ENCODE data around the gene DYNC1H1. TPM values are rescaled to one million over a fixed set of nuclear protein-coding genes. Genes with fewer than 3 reads are reported as not detected.

The DYNC1H1 gene
- total RNA-seq, 1 experiment from 2014 or later = 438 TPM

DNA sequence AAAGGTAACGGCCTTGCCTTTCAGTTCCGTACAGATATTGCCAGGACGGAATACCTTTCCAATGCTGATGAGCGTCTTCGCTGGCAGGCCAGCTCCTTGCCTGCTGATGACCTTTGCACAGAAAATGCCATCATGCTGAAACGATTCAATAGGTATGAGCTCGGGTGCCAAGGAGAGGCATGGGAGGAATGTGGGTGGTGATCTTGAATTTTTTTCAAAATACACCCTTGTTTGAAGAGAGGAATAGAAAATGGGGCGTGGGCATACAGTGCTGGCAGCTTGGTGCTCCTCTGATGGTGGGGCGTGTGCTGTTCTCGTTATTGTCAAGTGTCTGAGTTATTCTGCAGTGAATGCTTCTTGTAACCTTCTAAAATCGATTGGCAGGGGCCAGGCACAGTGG, 69.9 kb downstream of the DYNC1H1 start:
- ChIA-PET POLR2A (interaction anchor here (0.6 kb wide), 1 partner anchor 13 kb away, joined by 3 read pairs; no protein-coding TSS in a partner anchor), CTCF (no interaction called here)
- no peaks in the 10 kb centered on the region for H3K4me1 Mint-ChIP-seq
- no peak for ATAC-seq
- DNase-seq (ENCODE audit: low spot score) = no peak
- no peaks in the 10 kb centered on the region for H3K9me3 Mint-ChIP-seq
- no peaks in the 10 kb centered on the region for H3K27me3 Mint-ChIP-seq (ENCODE audit: low read depth)
- H3K36me3 Mint-ChIP-seq = peaks cover 81% of the 10 kb centered on the region
- 0 out of 2 replicates have a peak overlapping the region, but pooled peaks have one; percentile 40 for H3K27ac Mint-ChIP-seq
- TF ChIP-seq, protein P1, sequence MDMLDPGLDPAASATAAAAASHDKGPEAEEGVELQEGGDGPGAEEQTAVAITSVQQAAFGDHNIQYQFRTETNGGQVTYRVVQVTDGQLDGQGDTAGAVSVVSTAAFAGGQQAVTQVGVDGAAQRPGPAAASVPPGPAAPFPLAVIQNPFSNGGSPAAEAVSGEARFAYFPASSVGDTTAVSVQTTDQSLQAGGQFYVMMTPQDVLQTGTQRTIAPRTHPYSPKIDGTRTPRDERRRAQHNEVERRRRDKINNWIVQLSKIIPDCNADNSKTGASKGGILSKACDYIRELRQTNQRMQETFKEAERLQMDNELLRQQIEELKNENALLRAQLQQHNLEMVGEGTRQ (CRISPR knock-in tag; IDR thresholded peaks at IDR 0.05) = no peak
- TF ChIP-seq HMGA2 (CRISPR knock-in tag; IDR thresholded peaks at IDR 0.05) (no peak), NR1H2 (CRISPR knock-in tag; IDR thresholded peaks at IDR 0.05) (no peak)
- H3K4me3 Mint-ChIP-seq = no peak overlapping the region

DNA sequence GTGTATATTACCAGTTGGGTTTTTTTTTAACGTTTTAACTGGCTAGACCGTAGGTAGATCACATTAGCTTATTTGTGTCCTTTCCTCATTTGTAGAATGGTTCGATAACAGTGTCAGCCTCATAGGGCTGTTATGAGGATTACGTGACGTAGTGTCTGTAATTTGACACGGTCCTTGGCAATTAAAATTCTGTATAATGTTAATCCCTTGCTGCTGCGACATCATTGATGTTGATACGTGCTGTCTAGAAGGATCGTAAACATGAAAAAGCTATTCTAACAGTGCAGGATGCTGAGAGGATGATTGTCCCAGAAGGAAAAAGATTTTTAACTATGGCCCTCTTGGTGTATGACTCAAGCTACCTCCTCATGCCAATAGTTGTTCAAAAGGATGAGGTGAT, 71.5 kb downstream of the DYNC1H1 start:
- no peaks in the 10 kb centered on the region for H3K9me3 Mint-ChIP-seq
- no peak for TF ChIP-seq FOXK1 (CRISPR knock-in tag; IDR thresholded peaks at IDR 0.05)
- no peak overlapping the region for H3K4me3 Mint-ChIP-seq
- ChIA-PET CTCF (interaction anchor here (0.6 kb wide), 3 partner anchors 14 to 201 kb away, joined by 3 read pairs; no protein-coding TSS in a partner anchor), POLR2A (interaction anchor here (0.6 kb wide), 1 partner anchor 113 kb away, joined by 3 read pairs; no protein-coding TSS in a partner anchor)
- DNase-seq (ENCODE audit: low spot score) (no peak), ATAC-seq (no peak)
- H3K4me1 Mint-ChIP-seq = no peaks in the 10 kb centered on the region
- H3K27me3 Mint-ChIP-seq (ENCODE audit: low read depth) = no peaks in the 10 kb centered on the region
- H3K36me3 Mint-ChIP-seq = peaks cover 81% of the 10 kb centered on the region
- H3K27ac Mint-ChIP-seq = no peak overlapping the region

DNA sequence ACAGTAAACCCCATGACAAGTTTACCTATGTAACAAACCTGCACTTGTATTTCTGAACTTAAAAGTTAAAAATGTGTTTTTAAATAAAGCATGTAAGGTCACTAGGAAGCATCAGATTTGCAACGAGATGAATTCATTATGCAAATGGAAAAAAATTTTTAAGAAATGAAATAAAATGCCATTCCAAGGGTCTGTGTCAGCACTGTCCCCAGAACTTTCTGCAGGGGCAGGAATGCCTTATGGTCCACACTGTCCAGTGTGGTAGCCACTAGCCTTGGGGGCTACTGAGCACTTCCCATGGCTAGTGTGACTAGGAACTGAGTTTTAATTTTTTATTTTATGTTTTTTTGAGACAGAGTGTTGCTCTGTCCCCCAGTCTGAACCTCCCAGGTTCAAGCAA, 73.3 kb downstream of the DYNC1H1 start:
- H3K27ac Mint-ChIP-seq = no peak overlapping the region
- no peaks in the 10 kb centered on the region for H3K9me3 Mint-ChIP-seq
- H3K27me3 Mint-ChIP-seq (ENCODE audit: low read depth) = no peaks in the 10 kb centered on the region
- no peak for ATAC-seq
- no peak for DNase-seq (ENCODE audit: low spot score)
- H3K4me3 Mint-ChIP-seq = no peak overlapping the region
- peaks cover 89% of the 10 kb centered on the region for H3K36me3 Mint-ChIP-seq
- H3K4me1 Mint-ChIP-seq = no peaks in the 10 kb centered on the region
- TF ChIP-seq ATF1 (CRISPR knock-in tag; IDR thresholded peaks at IDR 0.05) = no peak
- TF ChIP-seq, protein P2, sequence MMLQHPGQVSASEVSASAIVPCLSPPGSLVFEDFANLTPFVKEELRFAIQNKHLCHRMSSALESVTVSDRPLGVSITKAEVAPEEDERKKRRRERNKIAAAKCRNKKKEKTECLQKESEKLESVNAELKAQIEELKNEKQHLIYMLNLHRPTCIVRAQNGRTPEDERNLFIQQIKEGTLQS (CRISPR knock-in tag; conservative IDR thresholded peaks at IDR 0.05) = no peak
- TF ChIP-seq, protein P3, sequence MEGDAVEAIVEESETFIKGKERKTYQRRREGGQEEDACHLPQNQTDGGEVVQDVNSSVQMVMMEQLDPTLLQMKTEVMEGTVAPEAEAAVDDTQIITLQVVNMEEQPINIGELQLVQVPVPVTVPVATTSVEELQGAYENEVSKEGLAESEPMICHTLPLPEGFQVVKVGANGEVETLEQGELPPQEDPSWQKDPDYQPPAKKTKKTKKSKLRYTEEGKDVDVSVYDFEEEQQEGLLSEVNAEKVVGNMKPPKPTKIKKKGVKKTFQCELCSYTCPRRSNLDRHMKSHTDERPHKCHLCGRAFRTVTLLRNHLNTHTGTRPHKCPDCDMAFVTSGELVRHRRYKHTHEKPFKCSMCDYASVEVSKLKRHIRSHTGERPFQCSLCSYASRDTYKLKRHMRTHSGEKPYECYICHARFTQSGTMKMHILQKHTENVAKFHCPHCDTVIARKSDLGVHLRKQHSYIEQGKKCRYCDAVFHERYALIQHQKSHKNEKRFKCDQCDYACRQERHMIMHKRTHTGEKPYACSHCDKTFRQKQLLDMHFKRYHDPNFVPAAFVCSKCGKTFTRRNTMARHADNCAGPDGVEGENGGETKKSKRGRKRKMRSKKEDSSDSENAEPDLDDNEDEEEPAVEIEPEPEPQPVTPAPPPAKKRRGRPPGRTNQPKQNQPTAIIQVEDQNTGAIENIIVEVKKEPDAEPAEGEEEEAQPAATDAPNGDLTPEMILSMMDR (IDR thresholded peaks at IDR 0.05) = no peak
- POLR2A ChIA-PET = no interaction called here
- CTCF ChIA-PET = interaction anchor here (2.0 kb wide), 1 partner anchor 9 kb away, joined by 9 read pairs; no protein-coding TSS in a partner anchor

DNA sequence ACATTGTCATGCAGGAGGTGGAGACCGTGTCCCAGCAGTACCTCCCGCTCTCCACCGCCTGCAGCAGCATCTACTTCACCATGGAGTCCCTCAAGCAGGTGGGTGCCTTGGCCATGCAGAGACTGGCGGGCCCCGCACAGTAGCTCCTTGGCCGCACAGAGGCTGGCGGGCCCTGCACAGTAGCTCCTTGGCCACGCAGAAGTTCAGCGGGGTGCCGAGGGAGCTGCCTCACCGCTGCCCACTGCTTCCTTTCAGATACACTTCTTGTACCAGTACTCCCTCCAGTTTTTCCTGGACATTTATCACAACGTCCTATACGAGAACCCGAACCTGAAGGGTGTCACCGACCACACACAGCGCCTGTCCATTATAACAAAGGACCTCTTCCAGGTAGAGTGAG, 74.8 kb downstream of the DYNC1H1 start:
- TF ChIP-seq FOXJ3 (CRISPR knock-in tag; IDR thresholded peaks at IDR 0.05; ENCODE audit: borderline replicate concordance) (no peak), HMGA2 (CRISPR knock-in tag; IDR thresholded peaks at IDR 0.05) (no peak), ZNF138 (CRISPR knock-in tag; conservative IDR thresholded peaks at IDR 0.05) (no peak), ESRRA (CRISPR knock-in tag; IDR thresholded peaks at IDR 0.05; ENCODE audit: borderline replicate concordance) (no peak), CBFB (CRISPR knock-in tag; IDR thresholded peaks at IDR 0.05; ENCODE audit: low read depth) (no peak), ZNF219 (CRISPR knock-in tag; IDR thresholded peaks at IDR 0.05; ENCODE audit: borderline replicate concordance) (no peak)
- TF ChIP-seq, protein P4, sequence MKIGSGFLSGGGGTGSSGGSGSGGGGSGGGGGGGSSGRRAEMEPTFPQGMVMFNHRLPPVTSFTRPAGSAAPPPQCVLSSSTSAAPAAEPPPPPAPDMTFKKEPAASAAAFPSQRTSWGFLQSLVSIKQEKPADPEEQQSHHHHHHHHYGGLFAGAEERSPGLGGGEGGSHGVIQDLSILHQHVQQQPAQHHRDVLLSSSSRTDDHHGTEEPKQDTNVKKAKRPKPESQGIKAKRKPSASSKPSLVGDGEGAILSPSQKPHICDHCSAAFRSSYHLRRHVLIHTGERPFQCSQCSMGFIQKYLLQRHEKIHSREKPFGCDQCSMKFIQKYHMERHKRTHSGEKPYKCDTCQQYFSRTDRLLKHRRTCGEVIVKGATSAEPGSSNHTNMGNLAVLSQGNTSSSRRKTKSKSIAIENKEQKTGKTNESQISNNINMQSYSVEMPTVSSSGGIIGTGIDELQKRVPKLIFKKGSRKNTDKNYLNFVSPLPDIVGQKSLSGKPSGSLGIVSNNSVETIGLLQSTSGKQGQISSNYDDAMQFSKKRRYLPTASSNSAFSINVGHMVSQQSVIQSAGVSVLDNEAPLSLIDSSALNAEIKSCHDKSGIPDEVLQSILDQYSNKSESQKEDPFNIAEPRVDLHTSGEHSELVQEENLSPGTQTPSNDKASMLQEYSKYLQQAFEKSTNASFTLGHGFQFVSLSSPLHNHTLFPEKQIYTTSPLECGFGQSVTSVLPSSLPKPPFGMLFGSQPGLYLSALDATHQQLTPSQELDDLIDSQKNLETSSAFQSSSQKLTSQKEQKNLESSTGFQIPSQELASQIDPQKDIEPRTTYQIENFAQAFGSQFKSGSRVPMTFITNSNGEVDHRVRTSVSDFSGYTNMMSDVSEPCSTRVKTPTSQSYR (CRISPR knock-in tag; IDR thresholded peaks at IDR 0.05) = no peak
- TF ChIP-seq, protein P5, sequence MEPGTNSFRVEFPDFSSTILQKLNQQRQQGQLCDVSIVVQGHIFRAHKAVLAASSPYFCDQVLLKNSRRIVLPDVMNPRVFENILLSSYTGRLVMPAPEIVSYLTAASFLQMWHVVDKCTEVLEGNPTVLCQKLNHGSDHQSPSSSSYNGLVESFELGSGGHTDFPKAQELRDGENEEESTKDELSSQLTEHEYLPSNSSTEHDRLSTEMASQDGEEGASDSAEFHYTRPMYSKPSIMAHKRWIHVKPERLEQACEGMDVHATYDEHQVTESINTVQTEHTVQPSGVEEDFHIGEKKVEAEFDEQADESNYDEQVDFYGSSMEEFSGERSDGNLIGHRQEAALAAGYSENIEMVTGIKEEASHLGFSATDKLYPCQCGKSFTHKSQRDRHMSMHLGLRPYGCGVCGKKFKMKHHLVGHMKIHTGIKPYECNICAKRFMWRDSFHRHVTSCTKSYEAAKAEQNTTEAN (CRISPR knock-in tag; IDR thresholded peaks at IDR 0.05) = no peak
- Mint-ChIP-seq H3K4me3 (no peak overlapping the region), H3K27ac (no peak overlapping the region), H3K27me3 (ENCODE audit: low read depth) (no peaks in the 10 kb centered on the region), H3K4me1 (no peaks in the 10 kb centered on the region), H3K36me3 (peaks cover 87% of the 10 kb centered on the region), H3K9me3 (no peaks in the 10 kb centered on the region)
- ChIA-PET CTCF (no interaction called here), POLR2A (interaction anchor here (0.5 kb wide), 1 partner anchor 20 kb away, joined by 3 read pairs; no protein-coding TSS in a partner anchor)
- no peak for DNase-seq (ENCODE audit: low spot score)
- ATAC-seq = no peak
